Muscle layer of duodenum (tissue), 2 donors: ENCODE measurements around the gene HTR3D.
"Not testable (repeated sequence)": the region's sequence is repeated elsewhere in the genome, so short reads cannot be mapped to it uniquely, and the experiment has no call there.

ENCODE experiments used
- H3K27ac ChIP-seq: one replicate; pipeline ENCODE4 v1.7.0; 2013; ENCODE audit warnings: mild to moderate bottlenecking, low read length
- H3K27me3 ChIP-seq: one replicate; pipeline ENCODE4 v1.7.0; 2013; ENCODE audit warnings: low read depth, mild to moderate bottlenecking, control low read depth, low read length
- H3K36me3 ChIP-seq, 2 donors: one replicate each; pipeline ENCODE4 v1.7.0; 2013; ENCODE audit warnings: low read length in 2 of 2, control low read depth in 1 of 2, mild to moderate bottlenecking in 1 of 2; ENCODE audit not compliant: insufficient read depth in 2 of 2, control insufficient read depth in 1 of 2
- H3K4me1 ChIP-seq, 2 donors: one replicate each; pipeline ENCODE4 v1.7.0; 2013; ENCODE audit warnings: low read length in 2 of 2, mild to moderate bottlenecking in 2 of 2, control low read depth in 1 of 2, moderate library complexity in 1 of 2; ENCODE audit not compliant: insufficient read depth in 2 of 2, control insufficient read depth in 1 of 2
- H3K4me3 ChIP-seq, 2 donors: one replicate each; pipeline ENCODE4 v1.7.0; 2013; ENCODE audit warnings: low read length in 2 of 2, low read depth in 1 of 2, mild to moderate bottlenecking in 1 of 2
- H3K9me3 ChIP-seq, 2 donors: one replicate each; pipeline ENCODE4 v1.7.0; 2013; ENCODE audit warnings: low read length in 2 of 2, control low read depth in 1 of 2, mild to moderate bottlenecking in 1 of 2; ENCODE audit not compliant: control insufficient read depth in 1 of 2
- donor health status: healthy.

The HTR3D gene

DNA sequence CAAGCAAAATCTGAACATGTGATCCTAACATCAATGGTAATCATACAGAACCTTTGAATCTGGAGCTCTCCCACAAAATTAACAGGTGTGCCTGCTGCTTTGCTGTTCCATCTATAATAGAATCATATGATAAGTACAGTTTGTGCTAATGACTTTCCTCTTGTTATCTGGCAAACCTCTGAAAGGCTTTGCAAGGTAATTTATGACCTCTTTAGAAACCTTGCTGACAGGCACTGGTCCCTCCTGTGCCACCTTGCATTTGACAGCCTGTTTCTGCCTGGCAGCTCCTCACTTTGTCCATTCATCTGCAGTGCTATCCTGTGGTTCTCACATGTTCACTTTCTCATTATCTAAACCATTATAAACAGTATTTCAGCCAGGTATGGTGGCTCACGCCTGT is 11.1 kb downstream of the HTR3D start:
- no peaks in the 10 kb centered on the region for H3K9me3 ChIP-seq
- no peaks in the 10 kb centered on the region for H3K27me3 ChIP-seq
- no peak overlapping the region for H3K27ac ChIP-seq
- no peaks in the 10 kb centered on the region for H3K36me3 ChIP-seq
- no peak overlapping the region for H3K4me3 ChIP-seq
- H3K4me1 ChIP-seq = no peaks in the 10 kb centered on the region

DNA sequence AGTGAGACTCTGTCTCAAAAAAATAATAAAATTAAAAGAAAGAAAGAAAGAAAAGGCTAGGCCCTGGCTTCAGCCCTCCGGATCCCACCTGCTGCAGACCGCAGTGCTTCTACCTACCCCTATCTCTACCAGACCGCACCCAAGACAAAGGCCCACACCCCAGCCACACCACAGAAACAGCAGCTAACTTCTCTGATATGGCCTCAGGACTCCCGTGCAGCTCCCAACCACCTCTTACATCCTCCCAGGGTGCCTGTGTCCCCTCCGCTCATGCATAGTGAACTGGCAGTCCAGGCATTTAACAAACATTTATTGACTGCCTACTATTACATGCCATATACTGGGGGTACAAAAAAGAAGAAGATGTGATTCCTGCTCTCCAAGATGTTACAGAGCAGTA is 14.5 kb downstream of the HTR3D start:
- H3K4me3 ChIP-seq = no peak overlapping the region
- no peaks in the 10 kb centered on the region for H3K36me3 ChIP-seq
- no peaks in the 10 kb centered on the region for H3K4me1 ChIP-seq
- H3K27ac ChIP-seq = no peak overlapping the region
- H3K9me3 ChIP-seq = no peaks in the 10 kb centered on the region
- H3K27me3 ChIP-seq = no peaks in the 10 kb centered on the region

DNA sequence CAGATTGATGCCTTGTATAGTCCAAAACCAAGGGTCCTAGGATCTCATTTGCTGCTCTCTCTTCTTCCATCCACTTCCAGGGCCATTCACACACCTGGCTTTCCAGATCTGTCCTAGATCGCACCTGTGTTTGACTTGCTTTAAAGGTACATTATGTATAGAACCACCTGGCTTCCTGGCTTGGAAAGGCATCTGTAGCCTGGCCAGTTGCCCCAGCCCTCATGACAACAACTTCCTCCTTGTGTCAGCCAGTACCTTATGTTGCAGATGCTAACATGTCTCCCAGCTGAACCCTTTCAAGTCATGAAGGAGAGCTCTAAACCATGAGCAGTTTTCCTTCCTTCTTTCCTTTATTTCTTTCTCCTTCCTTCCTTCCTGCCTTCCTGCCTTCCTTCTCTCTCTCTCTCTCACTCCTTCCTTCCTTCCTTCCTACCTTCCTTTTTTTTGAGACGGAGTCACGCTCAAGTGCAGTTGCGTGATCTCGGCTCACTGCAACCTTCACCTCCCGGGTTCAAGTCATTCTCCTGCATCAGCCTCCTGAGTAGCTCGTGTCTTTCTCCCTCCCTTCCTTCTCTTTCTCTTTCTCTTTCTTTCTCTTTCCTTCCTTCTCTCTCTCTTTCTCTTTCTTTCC is 18.8 kb downstream of the HTR3D start:
- no peaks in the 10 kb centered on the region for H3K36me3 ChIP-seq
- H3K4me1 ChIP-seq = no peaks in the 10 kb centered on the region
- no peaks in the 10 kb centered on the region for H3K27me3 ChIP-seq
- H3K4me3 ChIP-seq = no peak overlapping the region
- no peak overlapping the region for H3K27ac ChIP-seq
- no peaks in the 10 kb centered on the region for H3K9me3 ChIP-seq

DNA sequence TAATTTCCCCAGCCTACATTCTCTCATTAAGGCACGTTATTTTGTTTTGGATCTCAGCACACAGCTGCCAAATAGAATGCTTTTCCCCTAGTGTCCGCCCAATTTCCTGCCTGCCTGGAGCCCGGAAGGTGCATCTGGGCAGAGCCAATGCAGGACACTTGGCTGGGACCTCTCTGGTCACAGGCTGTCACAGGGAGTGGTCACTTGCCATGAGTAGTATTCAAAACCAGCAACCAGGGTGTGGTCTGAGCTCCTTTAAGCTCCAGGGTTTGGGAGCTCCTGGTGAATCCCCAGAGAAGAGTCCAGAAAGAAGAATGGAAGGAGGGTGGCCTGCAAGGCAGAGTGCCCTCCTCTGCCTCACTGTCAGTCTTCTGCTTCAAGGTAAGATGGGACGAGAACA is 21.2 kb downstream of the HTR3D start, which contains the start of gene HTR3C:
TSS of gene HTR3C (plus strand) at position 281 of the 400 bp plus-strand sequence. CDS start at position 315, 34 bp downstream.
- H3K9me3 ChIP-seq = no peaks in the 10 kb centered on the region
- no peak within 1 kb of the TSS for H3K4me3 ChIP-seq
- no peaks in the 10 kb centered on the region for H3K36me3 ChIP-seq
- no peaks in the 10 kb centered on the region for H3K27me3 ChIP-seq
- H3K27ac ChIP-seq = no peak within 1 kb of the TSS
- no peaks in the 10 kb centered on the region for H3K4me1 ChIP-seq

DNA sequence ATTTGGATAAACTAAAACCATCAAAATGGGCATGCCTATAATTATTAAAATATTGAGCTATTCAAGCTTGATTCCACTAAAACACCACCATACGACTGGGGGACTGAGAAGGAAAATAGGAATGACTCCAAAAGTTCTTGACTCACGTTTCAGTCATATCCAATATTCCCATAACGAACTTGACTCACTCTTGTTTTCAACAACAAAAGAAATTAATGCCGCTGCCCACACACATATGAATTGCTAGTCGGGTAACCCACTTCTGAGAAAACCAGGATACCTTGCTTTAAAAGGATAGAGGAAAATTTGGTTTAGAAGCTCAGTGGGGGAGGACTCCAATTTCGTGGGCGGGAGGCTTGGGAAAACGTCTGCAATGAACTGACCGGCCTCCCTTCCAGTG is 26.5 kb downstream of the HTR3D start:
- Histone ChIP-seq H3K4me3 (no peak overlapping the region), H3K9me3 (peaks cover 0 to 3% of the 10 kb centered on the region in 2 donors), H3K4me1 (no peaks in the 10 kb centered on the region), H3K27me3 (no peaks in the 10 kb centered on the region), H3K27ac (no peak overlapping the region), H3K36me3 (no peaks in the 10 kb centered on the region)

DNA sequence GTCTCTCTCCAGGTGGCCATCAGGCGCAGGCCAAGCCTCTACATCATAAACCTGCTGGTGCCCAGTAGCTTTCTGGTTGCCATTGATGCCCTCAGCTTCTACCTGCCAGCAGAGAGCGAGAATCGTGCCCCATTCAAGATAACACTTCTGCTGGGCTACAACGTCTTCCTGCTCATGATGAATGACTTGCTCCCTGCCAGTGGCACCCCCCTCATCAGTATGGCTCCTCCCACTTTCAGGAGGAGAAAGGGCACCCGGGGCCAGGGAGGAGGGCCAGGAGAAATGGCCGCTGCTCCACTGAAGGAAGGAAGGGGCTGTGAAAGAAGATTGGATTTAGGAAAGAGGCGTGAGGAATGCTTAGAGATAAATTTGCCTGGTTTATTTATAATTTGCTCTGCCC is 27.9 kb downstream of the HTR3D start:
- H3K27ac ChIP-seq = no peak overlapping the region
- H3K36me3 ChIP-seq = no peaks in the 10 kb centered on the region
- H3K4me3 ChIP-seq = no peak overlapping the region
- peaks cover 0 to 3% of the 10 kb centered on the region in 2 donors for H3K9me3 ChIP-seq
- no peaks in the 10 kb centered on the region for H3K27me3 ChIP-seq
- no peaks in the 10 kb centered on the region for H3K4me1 ChIP-seq

DNA sequence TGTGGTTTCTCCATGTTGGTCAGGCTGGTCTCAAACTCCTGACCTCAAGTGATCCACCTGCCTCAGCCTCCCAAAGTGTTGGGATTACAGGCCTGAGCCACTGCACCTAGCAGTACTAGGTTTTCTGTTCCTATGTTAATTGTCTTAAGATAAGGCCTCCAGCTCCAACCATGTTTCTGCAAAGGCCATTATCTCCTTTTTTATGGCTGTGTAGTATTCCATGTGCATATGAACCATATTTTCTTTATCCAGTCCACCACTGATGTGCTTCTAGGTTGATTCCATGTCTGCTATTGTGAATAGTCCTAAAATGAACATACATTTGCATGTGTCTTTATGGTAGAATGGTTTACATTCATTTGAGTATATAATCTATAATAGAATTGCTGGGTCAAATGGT is 31.1 kb downstream of the HTR3D start:
- Histone ChIP-seq H3K9me3 (peaks cover 0 to 3% of the 10 kb centered on the region in 2 donors), H3K27ac (no peak overlapping the region), H3K4me1 (no peaks in the 10 kb centered on the region), H3K27me3 (no peaks in the 10 kb centered on the region), H3K36me3 (no peaks in the 10 kb centered on the region), H3K4me3 (no peak overlapping the region)

DNA sequence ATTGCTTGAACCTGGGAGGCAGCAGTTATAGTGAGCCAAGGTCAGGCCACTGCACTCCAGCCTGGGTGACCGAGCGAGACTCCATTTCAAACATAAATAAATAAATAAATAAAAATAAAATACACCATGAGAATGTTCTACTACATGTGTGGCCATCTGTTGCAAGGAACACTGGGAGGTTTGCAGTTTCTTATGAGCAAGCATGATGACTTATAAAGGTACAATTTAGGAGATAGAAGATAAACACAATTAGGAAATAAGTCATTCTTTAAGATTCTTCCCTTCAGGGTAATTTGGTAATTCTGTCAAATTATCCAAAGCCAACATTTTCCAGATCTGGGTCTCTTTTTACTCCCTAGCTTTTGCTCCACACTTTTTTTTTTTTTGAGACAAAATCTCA is 34.7 kb downstream of the HTR3D start:
- Histone ChIP-seq H3K4me3 (no peak overlapping the region), H3K27me3 (no peaks in the 10 kb centered on the region), H3K27ac (no peak overlapping the region), H3K4me1 (no peaks in the 10 kb centered on the region), H3K36me3 (no peaks in the 10 kb centered on the region), H3K9me3 (peaks cover 0 to 3% of the 10 kb centered on the region in 2 donors)

DNA sequence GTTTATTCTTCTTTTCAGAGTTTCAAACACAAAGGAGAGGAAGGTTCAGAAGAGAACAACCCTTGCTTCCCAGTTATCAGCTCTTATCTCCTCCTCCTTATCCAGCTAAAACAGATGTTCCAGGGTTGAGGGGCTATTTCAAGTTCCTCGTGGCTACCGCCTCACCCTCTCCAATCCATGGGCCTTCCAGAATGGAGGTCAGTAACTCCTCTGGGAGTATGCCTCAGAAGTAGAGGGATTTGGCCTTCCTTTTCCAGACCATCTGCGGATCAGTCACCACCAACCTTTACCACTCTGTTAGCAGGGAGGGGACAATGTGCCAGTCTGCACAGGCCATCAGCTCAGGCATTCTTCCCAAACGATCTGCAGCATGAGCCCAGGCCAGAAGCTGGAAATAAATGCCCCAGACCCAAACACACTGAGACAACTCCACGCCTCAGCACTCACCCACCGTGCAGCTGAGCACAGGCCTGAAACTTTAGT is 36.1 kb downstream of the HTR3D start:
- Histone ChIP-seq H3K4me3 (no peak overlapping the region), H3K9me3 (peaks cover 0 to 1% of the 10 kb centered on the region in 2 donors), H3K4me1 (no peaks in the 10 kb centered on the region), H3K27me3 (no peaks in the 10 kb centered on the region), H3K36me3 (no peaks in the 10 kb centered on the region), H3K27ac (no peak overlapping the region)

DNA sequence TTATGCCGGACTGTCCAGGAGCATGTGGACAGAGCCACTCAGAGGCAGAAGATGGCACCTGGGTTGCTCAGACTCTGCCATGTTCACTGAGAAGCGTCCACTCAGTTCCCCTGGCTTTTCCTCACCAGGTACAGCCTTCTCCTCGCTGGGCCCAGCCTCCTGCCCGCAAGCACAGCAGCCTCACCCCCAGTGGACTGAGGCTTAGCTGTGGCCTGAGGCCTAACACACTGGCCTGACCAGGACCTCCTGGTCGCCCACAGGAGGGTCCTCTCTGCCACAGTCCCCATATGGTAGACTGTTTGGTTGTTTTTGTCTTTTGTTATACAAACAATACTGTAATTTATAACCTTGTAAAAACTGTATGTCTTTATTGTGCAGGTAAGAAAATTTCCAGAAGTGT is 36.8 kb downstream of the HTR3D start:
- Histone ChIP-seq H3K9me3 (no peaks in the 10 kb centered on the region), H3K4me1 (no peaks in the 10 kb centered on the region), H3K27ac (no peak overlapping the region), H3K36me3 (no peaks in the 10 kb centered on the region), H3K27me3 (no peaks in the 10 kb centered on the region), H3K4me3 (no peak overlapping the region)

DNA sequence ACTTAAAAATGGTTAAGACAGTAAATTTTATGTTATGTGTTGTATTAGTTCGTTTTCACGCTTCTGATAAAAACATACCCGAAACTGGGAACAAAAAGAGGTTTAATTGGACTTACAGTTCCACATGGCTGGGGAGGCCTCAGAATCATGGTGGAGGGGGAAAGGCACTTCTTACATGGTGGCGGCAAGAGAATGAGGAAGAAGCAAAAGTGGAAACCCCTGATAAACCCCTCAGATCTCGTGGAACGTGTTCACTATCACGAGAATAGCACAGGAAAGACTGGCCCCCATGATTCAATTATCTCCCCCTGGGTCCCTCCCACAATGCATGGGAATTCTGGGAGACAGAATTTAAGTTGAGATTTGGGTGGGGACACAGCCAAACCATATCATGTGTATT is 39.6 kb downstream of the HTR3D start:
- not testable (repeated sequence) for H3K9me3 ChIP-seq, H3K4me1 ChIP-seq, H3K27ac ChIP-seq, H3K27me3 ChIP-seq, H3K36me3 ChIP-seq, H3K4me3 ChIP-seq

DNA sequence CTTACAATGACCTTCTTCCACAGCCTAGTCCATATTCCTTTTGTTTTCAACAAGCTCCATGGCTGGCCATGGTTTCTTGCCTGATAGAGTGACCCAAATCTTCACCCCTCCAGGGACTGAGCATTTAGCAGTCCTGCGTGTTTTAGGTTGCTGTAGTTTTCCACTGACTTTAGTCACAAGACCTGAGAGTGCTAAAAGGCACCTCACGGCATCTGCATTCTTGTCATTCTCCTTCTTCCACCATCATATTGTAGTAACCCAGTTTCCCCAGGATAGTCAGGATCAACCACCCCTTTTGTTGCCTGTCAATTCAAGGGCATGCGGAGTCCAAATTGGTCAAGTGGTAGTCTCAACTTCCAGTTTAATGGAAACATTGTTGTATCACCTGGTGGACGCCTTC is 42.1 kb downstream of the HTR3D start:
- H3K36me3 ChIP-seq = no peaks in the 10 kb centered on the region
- H3K9me3 ChIP-seq = no peaks in the 10 kb centered on the region
- H3K27ac ChIP-seq = no peak overlapping the region
- H3K27me3 ChIP-seq = no peaks in the 10 kb centered on the region
- no peaks in the 10 kb centered on the region for H3K4me1 ChIP-seq
- no peak overlapping the region for H3K4me3 ChIP-seq
